Measurements from ENCODE around the gene SNX9. TPM values are rescaled to one million over a fixed set of nuclear protein-coding genes. Genes with fewer than 3 reads are reported as not detected.

The SNX9 gene
- total RNA-seq, 1 experiment from 2014 or later, result 31.3 TPM

DNA sequence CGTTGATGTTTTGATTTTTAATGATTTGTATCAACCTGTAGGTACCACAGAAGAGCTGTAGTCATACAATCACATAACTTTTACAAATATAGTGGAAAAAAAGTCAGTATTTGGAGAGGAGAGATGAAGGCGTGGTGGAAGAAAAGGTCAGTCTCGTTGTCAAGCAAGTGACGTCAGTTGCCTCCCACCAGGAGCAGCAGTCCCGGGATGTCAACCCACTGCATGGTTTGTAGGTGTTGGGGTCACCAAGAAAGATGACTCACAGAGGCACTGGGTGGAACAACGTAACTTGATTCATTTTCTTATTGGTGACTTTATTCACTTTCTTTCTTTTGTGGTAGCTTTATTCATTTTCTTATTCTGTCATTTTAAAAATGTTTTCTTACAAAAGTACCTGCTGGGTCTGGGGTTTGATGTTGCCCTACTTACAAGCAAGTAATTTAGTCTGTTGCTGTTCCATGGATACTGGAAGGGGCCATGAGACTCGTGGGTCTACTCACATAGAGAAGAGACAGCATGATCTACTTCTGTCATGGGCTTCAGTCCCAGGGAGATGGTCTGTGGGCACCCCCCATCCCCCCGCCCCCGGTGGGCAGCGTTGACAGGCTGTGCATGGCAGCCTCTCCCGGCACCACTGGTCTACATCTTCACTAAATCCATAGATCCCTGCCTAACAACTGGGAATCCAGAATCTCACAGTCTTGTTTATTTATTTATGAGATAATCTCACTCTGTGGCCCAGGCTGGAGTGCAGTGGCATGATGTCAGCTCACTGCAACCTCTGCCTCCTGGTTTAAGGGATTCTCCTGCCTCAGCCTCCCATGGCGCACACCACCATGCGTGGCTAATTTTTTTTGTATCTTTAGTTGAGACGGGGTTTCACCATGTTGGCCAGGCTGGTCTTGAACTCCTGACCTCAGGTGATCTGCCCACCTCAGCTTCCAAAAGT lies 122.2 kb downstream of the SNX9 start:
- Histone ChIP-seq H2BK20ac (ENCODE audit: low read depth, low read length, poor library complexity, severe bottlenecking) (no peak overlapping the region), H3K27ac (ENCODE audit: insufficient read length, low read depth, low read length) (no peak overlapping the region), H3K79me2 (ENCODE audit: insufficient read depth, low read length) (no peaks in the 10 kb centered on the region), H3K4me1 (ENCODE audit: insufficient read depth, low read length) (no peaks in the 10 kb centered on the region), H3K23me2 (ENCODE audit: insufficient read length, low read depth, low read length, poor library complexity, severe bottlenecking) (no peaks in the 10 kb centered on the region), H3K23ac (ENCODE audit: insufficient read length, low read depth, low read length) (no peak overlapping the region), H3K14ac (ENCODE audit: insufficient read depth, low read length) (no peak overlapping the region), H3K56ac (ENCODE audit: insufficient read length, low read depth, low read length) (no peak overlapping the region), H2BK15ac (ENCODE audit: low read depth, low read length) (no peak overlapping the region), H3K18ac (ENCODE audit: insufficient read length, low read depth, low read length) (no peak overlapping the region), H3K4me2 (ENCODE audit: insufficient read depth, insufficient read length, low read length) (no peak overlapping the region), H3K4ac (ENCODE audit: low read depth, low read length) (no peak overlapping the region), H2BK12ac (ENCODE audit: insufficient read length, low read depth, low read length) (no peak overlapping the region), H2BK120ac (ENCODE audit: low read depth, low read length, poor library complexity, severe bottlenecking) (no peak overlapping the region), H2BK5ac (ENCODE audit: insufficient read length, low read length) (no peak overlapping the region), H3K9me3 (ENCODE audit: control insufficient read depth, low read depth, low read length) (no peaks in the 10 kb centered on the region), H2AK5ac (ENCODE audit: insufficient read length, low read length) (no peak overlapping the region), H4K20me1 (ENCODE audit: control insufficient read depth, insufficient read depth, insufficient read length) (no peaks in the 10 kb centered on the region), H3K79me1 (ENCODE audit: insufficient read depth, low read depth, low read length, poor library complexity, severe bottlenecking) (no peaks in the 10 kb centered on the region), H4K8ac (replicated peaks; ENCODE audit: insufficient read length, low read depth, low read length) (no peak overlapping the region), H4K91ac (ENCODE audit: insufficient read length, low read depth, low read length) (no peak overlapping the region), H3K27me3 (ENCODE audit: insufficient read depth, low read length) (no peaks in the 10 kb centered on the region), H3T11ph (ENCODE audit: low read length) (no peak overlapping the region), H2AFZ (ENCODE audit: low read length) (no peak overlapping the region), H4K5ac (ENCODE audit: insufficient read length, low read depth, low read length) (no peak overlapping the region), H3K9ac (ENCODE audit: extremely low read depth, insufficient read length, low read length) (no peak overlapping the region)
- Mint-ChIP-seq H3K4me3 (no peak overlapping the region), H3K36me3 (ENCODE audit: insufficient read depth in 1 of 3, low read depth in 3 of 3) (peaks cover 10 to 57% (median 45%) of the 10 kb centered on the region in 3 experiments), H3K27ac (no peak overlapping the region), H3K27me3 (ENCODE audit: low read depth) (no peaks in the 10 kb centered on the region), H3K9me3 (peaks cover 10 to 11% of the 10 kb centered on the region in 2 experiments; a peak in 4 of 5 replicates), H3K4me1 (no peaks in the 10 kb centered on the region)
- WGBS (ENCODE audit: extremely low coverage, insufficient read length, low lambda C conversion rate), result no CpG with 5 or more reads among the region's 14 CpGs
- DNase-seq, result no peak
- TF ChIP-seq, protein P1, sequence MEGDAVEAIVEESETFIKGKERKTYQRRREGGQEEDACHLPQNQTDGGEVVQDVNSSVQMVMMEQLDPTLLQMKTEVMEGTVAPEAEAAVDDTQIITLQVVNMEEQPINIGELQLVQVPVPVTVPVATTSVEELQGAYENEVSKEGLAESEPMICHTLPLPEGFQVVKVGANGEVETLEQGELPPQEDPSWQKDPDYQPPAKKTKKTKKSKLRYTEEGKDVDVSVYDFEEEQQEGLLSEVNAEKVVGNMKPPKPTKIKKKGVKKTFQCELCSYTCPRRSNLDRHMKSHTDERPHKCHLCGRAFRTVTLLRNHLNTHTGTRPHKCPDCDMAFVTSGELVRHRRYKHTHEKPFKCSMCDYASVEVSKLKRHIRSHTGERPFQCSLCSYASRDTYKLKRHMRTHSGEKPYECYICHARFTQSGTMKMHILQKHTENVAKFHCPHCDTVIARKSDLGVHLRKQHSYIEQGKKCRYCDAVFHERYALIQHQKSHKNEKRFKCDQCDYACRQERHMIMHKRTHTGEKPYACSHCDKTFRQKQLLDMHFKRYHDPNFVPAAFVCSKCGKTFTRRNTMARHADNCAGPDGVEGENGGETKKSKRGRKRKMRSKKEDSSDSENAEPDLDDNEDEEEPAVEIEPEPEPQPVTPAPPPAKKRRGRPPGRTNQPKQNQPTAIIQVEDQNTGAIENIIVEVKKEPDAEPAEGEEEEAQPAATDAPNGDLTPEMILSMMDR (conservative IDR thresholded peaks at IDR 0.05), result no peak

Measured in H9 (cell line).